Heart right ventricle (tissue), 16 donors: ENCODE measurements around the gene CEP97. TPM values are rescaled to one million over a fixed set of nuclear protein-coding genes. Genes with fewer than 3 reads are reported as not detected.

Experiments used
- ATAC-seq, 8 donors: fragments of 200-7000 bp; cut with Tn5 transposase; one replicate each; pipeline ENCODE4 v1.9.1; 2020; ENCODE audit warnings: mild to moderate bottlenecking in 8 of 8, moderate library complexity in 8 of 8, moderate number of reproducible peaks in 1 of 8
- DNase-seq, 2 donors: peaks; one replicate each; pipeline ENCODE4 v3.0.0-alpha.2; 2020
- H3K27ac ChIP-seq, 10 donors: fragments of 200-600 bp; sonication (generic) in 2 of 10; one replicate each; pipeline versions ENCODE4 v1.5.0 to v1.8.0; 2020 to 2022; ENCODE audit warnings: mild to moderate bottlenecking in 3 of 10
- H3K27me3 ChIP-seq, 7 donors: fragments of 200-600 bp; one replicate each; pipeline ENCODE4 v1.8.0; 2021 to 2022; ENCODE audit warnings: mild to moderate bottlenecking in 2 of 7
- H3K36me3 ChIP-seq, 9 donors: fragments of 200-600 bp; sonication (generic) in 1 of 9; one replicate each; pipeline versions ENCODE4 v1.5.0 to v1.8.0; 2020 to 2022; ENCODE audit warnings: mild to moderate bottlenecking in 2 of 9
- H3K4me1 ChIP-seq, 9 donors: fragments of 200-600 bp; sonication (generic) in 1 of 9; one replicate each; pipeline versions ENCODE4 v1.5.0 to v1.8.0; 2020 to 2022; ENCODE audit warnings: mild to moderate bottlenecking in 4 of 9
- H3K4me3 ChIP-seq, 10 donors: fragments of 200-600 bp; sonication (generic) in 2 of 10; one replicate each; pipeline versions ENCODE4 v1.5.0 to v1.8.0; 2020 to 2022; ENCODE audit warnings: mild to moderate bottlenecking in 7 of 10, moderate library complexity in 2 of 10
- H3K9me3 ChIP-seq, 11 donors: fragments of 200-600 bp in 10 of 11; sonication (generic) in 2 of 11; one replicate each; pipeline versions ENCODE4 v1.5.0 to v1.8.0; 2013 to 2022; ENCODE audit warnings: mild to moderate bottlenecking in 2 of 11, control low read depth in 1 of 11, moderate library complexity in 1 of 11
- WGBS, 2 donors: extraction: QIAGEN DNeasy Blood & Tissue Kit; methylation state at CpG; one replicate each; pipeline ENCODE4 v1.1.7; 2013; ENCODE audit warnings: inconsistent platforms in 1 of 2; 5-methylcytosine and 5-hydroxymethylcytosine counted together
- intact Hi-C, 10 donors: fragments of 100-400 bp; cut with DNase I; formaldehyde crosslinking; loops; one replicate each; pipeline versions ENCODE4 v1.11.1 to v1.14.2; 2022
- long read RNA-seq, 3 donors: library from polyadenylated mRNA; unstranded; transcript quantifications; one replicate each; pipeline ENCODE4 v2.0.0, GENCODE V29; 2020 to 2021
- polyA plus RNA-seq, 2 donors: library from polyadenylated mRNA; stranded (reverse); fragments of 200-250 nt; gene quantifications; one replicate each; pipeline ENCODE4 v1.2.3, GENCODE V29; 2013
- total RNA-seq, 10 donors: library from RNA; stranded (reverse); fragmentation: NEBNext Ultra II Directional in 3 of 10; extraction: Animal tissue kit (Norgen Biotek cat#: 25700) in 3 of 10; gene quantifications; one replicate each; pipeline versions ENCODE4 v1.2.1 to v1.2.4, GENCODE V29; 2021 to 2023
- TF ChIP-seq, protein P1 (sequence below), 9 donors: fragments of 200-600 bp; sonication (generic) in 2 of 9; IDR thresholded peaks; one replicate each; pipeline versions ENCODE4 v1.5.0 to v1.8.0; 2021 to 2022; ENCODE audit warnings: antibody characterized with exemption in 9 of 9, mild to moderate bottlenecking in 5 of 9, moderate library complexity in 1 of 9
- donor health status: Arrhythmogenic right ventricular cardiomyopathy.
- donor health status: ischemic (EF 13 %, LVEDD 7.1; RV severe dilation, severe dysfunction).
- donor health status: healthy with polysubstance abuse.
- donor health status: DM: no; HTN: yes; CAD: no.
- donor health status: DM: no; HTN: no; CAD: no.
- donor health status: ischemic (EF 25% LVEDD 6.9; RV normal size, moderate dysfunction).
- donor health status: ischemic (EF 25% LVEDD 5.7; RV mildly dilated, moderate dysfunction).
- donor health status: healthy.
- donor health status: DM: yes; HTN: yes; CAD: no.
- donor health status: Ischemic cardiomyopathy.
- donor health status: ischemic (EF 35%, LVEDD 5.7; RV mildly dilated, moderate dysfunction).
- donor health status: nonischemic (EF 11% LVEDD 7.7; RV severe dilation, severe dysfunction).
- donor health status: DM: yes; HTN: yes; CAD: no.
- donor health status: PGD.
- donor health status: ischemic (EF 29% LVEDD 5.4; RV normal size, mild dysfunction).
- donor health status: nonischemic (EF 23%, LVEDD 6.1; RV moderate dilation, normal function).

The CEP97 gene, protein sequence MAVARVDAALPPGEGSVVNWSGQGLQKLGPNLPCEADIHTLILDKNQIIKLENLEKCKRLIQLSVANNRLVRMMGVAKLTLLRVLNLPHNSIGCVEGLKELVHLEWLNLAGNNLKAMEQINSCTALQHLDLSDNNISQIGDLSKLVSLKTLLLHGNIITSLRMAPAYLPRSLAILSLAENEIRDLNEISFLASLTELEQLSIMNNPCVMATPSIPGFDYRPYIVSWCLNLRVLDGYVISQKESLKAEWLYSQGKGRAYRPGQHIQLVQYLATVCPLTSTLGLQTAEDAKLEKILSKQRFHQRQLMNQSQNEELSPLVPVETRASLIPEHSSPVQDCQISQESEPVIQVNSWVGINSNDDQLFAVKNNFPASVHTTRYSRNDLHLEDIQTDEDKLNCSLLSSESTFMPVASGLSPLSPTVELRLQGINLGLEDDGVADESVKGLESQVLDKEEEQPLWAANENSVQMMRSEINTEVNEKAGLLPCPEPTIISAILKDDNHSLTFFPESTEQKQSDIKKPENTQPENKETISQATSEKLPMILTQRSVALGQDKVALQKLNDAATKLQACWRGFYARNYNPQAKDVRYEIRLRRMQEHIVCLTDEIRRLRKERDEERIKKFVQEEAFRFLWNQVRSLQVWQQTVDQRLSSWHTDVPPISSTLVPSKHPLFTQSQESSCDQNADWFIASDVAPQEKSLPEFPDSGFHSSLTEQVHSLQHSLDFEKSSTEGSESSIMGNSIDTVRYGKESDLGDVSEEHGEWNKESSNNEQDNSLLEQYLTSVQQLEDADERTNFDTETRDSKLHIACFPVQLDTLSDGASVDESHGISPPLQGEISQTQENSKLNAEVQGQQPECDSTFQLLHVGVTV
- total RNA-seq = 10 to 100 TPM in 1 of 10 donors, 1 to 10 TPM in 9; 5.7 to 11.4 (median 7.8) TPM
- polyA plus RNA-seq = 1 to 10 TPM; 1.2 to 2.3 TPM
- long read RNA-seq, donor 1 = 0 reads
- long read RNA-seq, donor 2, partial matches to known transcripts = 1 of 3 reads
- long read RNA-seq, donor 2, other reads (novel, unspliced or antisense) = 1 of 3 reads
- long read RNA-seq, donor 3, partial matches to known transcripts = 1 of 4 reads
- long read RNA-seq, donor 3, other reads (novel, unspliced or antisense) = 3 of 4 reads

DNA sequence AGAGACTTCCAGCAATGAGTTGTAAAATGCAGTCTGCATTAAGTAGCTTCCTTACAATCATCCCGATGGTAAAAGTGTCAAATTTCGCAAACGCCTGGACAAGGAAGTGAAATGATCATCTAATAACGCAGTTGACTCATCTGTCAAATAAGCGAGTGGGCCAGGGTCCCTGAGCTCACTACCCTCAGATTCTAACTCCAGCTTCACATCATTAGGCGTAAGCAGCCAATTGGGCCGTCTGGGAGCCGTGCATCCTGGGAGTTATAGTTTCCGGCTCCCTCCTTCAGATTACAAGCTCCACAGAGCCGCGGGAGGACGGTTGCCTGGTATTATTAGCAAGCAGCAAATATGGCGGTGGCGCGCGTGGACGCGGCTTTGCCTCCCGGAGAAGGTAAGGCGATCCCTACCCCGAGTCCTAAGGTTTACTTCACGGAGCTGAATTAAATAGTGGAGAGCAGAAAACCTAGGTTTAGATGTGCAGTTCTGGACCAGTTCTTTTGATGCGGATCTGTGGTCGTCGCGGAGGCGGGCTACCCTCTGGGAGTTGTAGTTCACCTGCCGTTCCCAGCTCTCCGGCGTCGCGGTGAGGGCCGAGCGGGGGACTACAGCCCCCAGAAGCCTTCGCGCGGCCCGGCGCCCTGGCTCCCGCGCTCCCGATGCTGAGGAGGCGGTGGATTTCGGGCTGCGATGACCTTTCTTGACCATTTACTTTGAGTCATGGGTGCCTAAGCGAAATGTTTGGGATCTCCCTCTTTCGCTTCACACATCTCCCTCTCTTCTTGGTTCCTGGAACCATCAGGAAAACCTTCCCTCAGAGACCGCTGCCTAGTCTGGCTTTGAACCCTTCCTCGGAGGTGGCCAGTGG lies at the start of gene CEP97:
Gene CEP97 (plus strand): TSS at position 286 of the 865 bp plus-strand sequence. CDS start 63 bp downstream, at position 349.
- peaks cover 0 to 30% (median 6%) of the 10 kb centered on the region in 9 donors for H3K36me3 ChIP-seq
- no peaks in the 10 kb centered on the region for H3K27me3 ChIP-seq
- H3K27ac ChIP-seq = peak within 1 kb of the TSS in 9 of 10 donors; percentile 46 to 85 (median 82)
- peak; percentile 89 to 91 for DNase-seq
- intact Hi-C loops = loop anchor here in 5 of 10 donors (2.0 to 10.0 kb wide), 6 partner anchors 37 to 60 kb away; partner anchors contain the start of genes NXPE3 (in 3 of the 5), RPL24 (in 1 of the 5) and ZBTB11 (in 1 of the 5)
- 0% methylated on average over 49 of the region's 49 CpGs for WGBS, 2 donors
- no peaks in the 10 kb centered on the region for H3K9me3 ChIP-seq
- TF ChIP-seq, protein P1, sequence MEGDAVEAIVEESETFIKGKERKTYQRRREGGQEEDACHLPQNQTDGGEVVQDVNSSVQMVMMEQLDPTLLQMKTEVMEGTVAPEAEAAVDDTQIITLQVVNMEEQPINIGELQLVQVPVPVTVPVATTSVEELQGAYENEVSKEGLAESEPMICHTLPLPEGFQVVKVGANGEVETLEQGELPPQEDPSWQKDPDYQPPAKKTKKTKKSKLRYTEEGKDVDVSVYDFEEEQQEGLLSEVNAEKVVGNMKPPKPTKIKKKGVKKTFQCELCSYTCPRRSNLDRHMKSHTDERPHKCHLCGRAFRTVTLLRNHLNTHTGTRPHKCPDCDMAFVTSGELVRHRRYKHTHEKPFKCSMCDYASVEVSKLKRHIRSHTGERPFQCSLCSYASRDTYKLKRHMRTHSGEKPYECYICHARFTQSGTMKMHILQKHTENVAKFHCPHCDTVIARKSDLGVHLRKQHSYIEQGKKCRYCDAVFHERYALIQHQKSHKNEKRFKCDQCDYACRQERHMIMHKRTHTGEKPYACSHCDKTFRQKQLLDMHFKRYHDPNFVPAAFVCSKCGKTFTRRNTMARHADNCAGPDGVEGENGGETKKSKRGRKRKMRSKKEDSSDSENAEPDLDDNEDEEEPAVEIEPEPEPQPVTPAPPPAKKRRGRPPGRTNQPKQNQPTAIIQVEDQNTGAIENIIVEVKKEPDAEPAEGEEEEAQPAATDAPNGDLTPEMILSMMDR (IDR thresholded peaks at IDR 0.05) = no peak
- peak; percentile 99 to 100 (median 100) for ATAC-seq
- peak within 1 kb of the TSS; percentile 43 to 89 (median 74) for H3K4me3 ChIP-seq
- H3K4me1 ChIP-seq = peaks cover 0 to 37% (median 13%) of the 10 kb centered on the region in 9 donors

DNA sequence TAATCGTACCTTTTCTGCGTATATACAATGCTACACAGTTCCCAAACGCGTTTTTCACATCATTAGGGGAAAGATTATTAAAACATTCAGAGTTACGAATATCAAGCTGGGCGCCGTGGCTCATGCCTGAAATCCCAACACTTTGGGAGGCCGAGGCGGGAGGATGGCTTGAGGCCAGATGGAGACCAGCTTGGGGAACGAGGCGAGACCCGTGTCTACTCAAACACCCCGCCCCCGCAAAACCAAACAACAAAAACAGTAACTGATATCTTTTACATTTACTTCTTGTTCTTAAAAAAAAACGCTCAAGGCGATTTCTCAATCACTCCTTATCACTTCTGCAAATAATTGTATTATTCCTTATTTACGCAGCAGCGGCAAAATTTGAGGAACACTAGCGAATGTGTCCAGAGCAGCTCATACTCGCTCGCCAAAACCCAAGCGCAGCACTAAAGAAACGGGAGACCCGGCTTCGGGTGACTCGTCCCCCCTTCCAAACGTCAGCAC lies 48.7 kb upstream of the CEP97 start:
- 13 to 14% methylated on average over 27 of the region's 27 CpGs for WGBS, 2 donors
- DNase-seq = peak; percentile 45 to 47
- Histone ChIP-seq H3K4me3 (peak overlapping the region; percentile 78 to 100 (median 96)), H3K27me3 (no peaks in the 10 kb centered on the region), H3K27ac (peak overlapping the region; percentile 83 to 99 (median 98)), H3K9me3 (no peaks in the 10 kb centered on the region), H3K36me3 (peaks cover 0 to 35% (median 21%) of the 10 kb centered on the region in 9 donors), H3K4me1 (peaks cover 10 to 46% (median 28%) of the 10 kb centered on the region in 9 donors)
- TF ChIP-seq, protein P1 (IDR thresholded peaks at IDR 0.05) = no peak
- intact Hi-C loops = loop anchor here in 6 of 10 donors (2.0 to 10.0 kb wide), 5 partner anchors 47 to 163 kb away; partner anchors contain the start of genes PCNP (in 3 of the 6), SENP7 (in 2 of the 6), CEP97 (in 1 of the 6) and TRMT10C (in 1 of the 6)
- ATAC-seq = no peak

DNA sequence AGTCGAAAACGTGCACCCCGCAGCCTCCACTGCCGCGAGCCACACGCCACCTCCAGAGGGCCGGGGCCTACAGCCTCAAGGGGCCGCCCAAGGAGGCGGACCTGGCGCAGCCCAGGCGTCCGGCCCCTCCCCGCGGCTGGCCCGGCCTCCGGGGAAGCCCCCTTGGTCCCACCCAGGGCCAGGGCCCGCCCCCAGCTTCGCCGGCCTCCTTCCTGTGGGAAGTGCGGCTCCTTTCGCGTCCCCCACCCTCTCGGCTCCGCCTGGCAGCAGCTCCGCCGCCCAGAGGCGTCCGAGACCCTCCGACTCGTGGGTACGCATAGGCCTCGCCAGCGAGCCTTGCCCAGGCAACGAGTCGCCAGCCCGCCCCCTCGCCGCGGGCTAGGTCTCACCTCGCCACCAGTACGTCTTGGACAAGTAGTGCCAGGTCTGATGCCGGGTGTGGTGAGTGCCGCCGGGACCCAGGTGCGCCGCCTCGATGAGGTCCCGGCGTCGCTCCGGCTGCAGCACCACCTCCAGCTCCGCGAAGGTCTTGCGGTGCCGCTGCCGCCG lies 48.1 kb upstream of the CEP97 start:
- peak overlapping the region; percentile 83 to 99 (median 98) for H3K27ac ChIP-seq
- peaks cover 10 to 46% (median 28%) of the 10 kb centered on the region in 9 donors for H3K4me1 ChIP-seq
- 0 to 1% methylated on average over 57 of the region's 57 CpGs for WGBS, 2 donors
- DNase-seq (peak; percentile 94 to 96), ATAC-seq (peak; percentile 95 to 98 (median 96))
- H3K36me3 ChIP-seq = peaks cover 0 to 35% (median 21%) of the 10 kb centered on the region in 9 donors
- no peaks in the 10 kb centered on the region for H3K27me3 ChIP-seq
- TF ChIP-seq, protein P1 (IDR thresholded peaks at IDR 0.05) = peak in 4 of 9 donors; percentile 20 to 44 (median 32)
- intact Hi-C loops = loop anchor here in 6 of 10 donors (2.0 to 10.0 kb wide), 5 partner anchors 46 to 164 kb away; partner anchors contain the start of genes PCNP (in 3 of the 6), SENP7 (in 2 of the 6), CEP97 (in 1 of the 6) and TRMT10C (in 1 of the 6)
- H3K9me3 ChIP-seq = no peaks in the 10 kb centered on the region
- H3K4me3 ChIP-seq = peak overlapping the region; percentile 78 to 100 (median 96)
